HT1080 (cell line): ENCODE data around the gene TNFRSF1B. TPM values are rescaled to one million over a fixed set of nuclear protein-coding genes. Genes with fewer than 3 reads are reported as not detected.
"Not testable (repeated sequence)": the region's sequence is repeated elsewhere in the genome, so short reads cannot be mapped to it uniquely, and the experiment has no call there.

Experiments used
- DNase-seq: peaks from one replicate; pipeline ENCODE4 v3.0.0-alpha.2; 2015; ENCODE audit warnings: low read depth
- total RNA-seq: library from RNA; depleted of rRNA; stranded (reverse); fragments of >200 nt; shearing (Covaris generic); gene quantifications from 2 replicates; pipeline ENCODE4 v1.2.3, GENCODE V29; 2014

The TNFRSF1B gene
- total RNA-seq, 1 experiment from 2014 or later, result 0.16 TPM

- DNase-seq, result no peak
These were observed 42.7 kb downstream of the TNFRSF1B start for GRCh38 chr1:12209495-12209832.

- DNase-seq, result no peak
These were observed 48.5 kb downstream of the TNFRSF1B start for GRCh38 chr1:12215118-12215961.

- DNase-seq, result no peak
These were observed 53.0 kb downstream of the TNFRSF1B start for GRCh38 chr1:12219800-12220199.

- DNase-seq, result no peak
These were observed 54.1 kb downstream of the TNFRSF1B start for GRCh38 chr1:12220890-12221289.

- not testable (repeated sequence) for DNase-seq
These were observed 55.9 kb downstream of the TNFRSF1B start for GRCh38 chr1:12222700-12223099.

GRCh38 chr1:12224092-12224491, 57.3 kb downstream of the TNFRSF1B start:
- DNase-seq, result not testable (repeated sequence)

GRCh38 chr1:12228979-12229378, 62.2 kb downstream of the TNFRSF1B start:
- no peak for DNase-seq

- DNase-seq, result no peak
These were observed 62.6 kb downstream of the TNFRSF1B start for GRCh38 chr1:12229386-12229834.

GRCh38 chr1:12229835-12230548, 63.2 kb downstream of the TNFRSF1B start, which contains the start of gene VPS13D:
Gene VPS13D, plus strand, starts transcription at chr1:12230030. Its CDS starts 4,237 bp downstream, at chr1:12234267.
- peak; percentile 55 for DNase-seq

GRCh38 chr1:12230549-12231275, 63.9 kb downstream of the TNFRSF1B start:
- DNase-seq, result no peak

GRCh38 chr1:12231276-12231595, 64.4 kb downstream of the TNFRSF1B start:
- no peak for DNase-seq

- DNase-seq, result no peak
These were observed 65.4 kb downstream of the TNFRSF1B start for GRCh38 chr1:12232221-12232620.

GRCh38 chr1:12244078-12244477, 77.3 kb downstream of the TNFRSF1B start:
- no peak for DNase-seq

GRCh38 chr1:12244585-12244984, 77.8 kb downstream of the TNFRSF1B start:
- no peak for DNase-seq

- no peak for DNase-seq
These were observed 78.3 kb downstream of the TNFRSF1B start for GRCh38 chr1:12245116-12245515.

- no peak for DNase-seq
These were observed 78.9 kb downstream of the TNFRSF1B start for GRCh38 chr1:12245733-12246132.

GRCh38 chr1:12246584-12246983, 79.8 kb downstream of the TNFRSF1B start:
- DNase-seq, result no peak

- DNase-seq, result no peak
These were observed 82.4 kb downstream of the TNFRSF1B start for GRCh38 chr1:12249181-12249580.

- DNase-seq, result no peak
These were observed 83.0 kb downstream of the TNFRSF1B start for GRCh38 chr1:12249748-12250147.

- no peak for DNase-seq
These were observed 84.7 kb downstream of the TNFRSF1B start for GRCh38 chr1:12251442-12251841.

- DNase-seq, result no peak
These were observed 89.1 kb downstream of the TNFRSF1B start for GRCh38 chr1:12255913-12256312.

- no peak for DNase-seq
These were observed 91.5 kb downstream of the TNFRSF1B start for GRCh38 chr1:12258272-12258671.
